OCI-LY7 (cell line): ENCODE data around the gene NDP.
"Not testable (repeated sequence)": the region's sequence is repeated elsewhere in the genome, so short reads cannot be mapped to it uniquely, and the experiment has no call there.

ENCODE experiments used
- EZH2phosphoT487 ChIP-seq: fragments of 200-600 bp; sonication (generic); IDR thresholded peaks from 2 replicates; pipeline ENCODE4 v1.6.1; 2018; ENCODE audit warnings: low read depth, borderline replicate concordance, mild to moderate bottlenecking, mixed run types, antibody characterized with exemption, low read length, moderate library complexity, mixed read lengths
- TF ChIP-seq, protein P1 (sequence below): fragments of 200-600 bp; sonication (generic); conservative IDR thresholded peaks from 2 replicates; pipeline ENCODE4 v1.5.1; 2014; ENCODE audit warnings: mild to moderate bottlenecking, antibody characterized with exemption, low read length, moderate library complexity, mixed read lengths

DNA sequence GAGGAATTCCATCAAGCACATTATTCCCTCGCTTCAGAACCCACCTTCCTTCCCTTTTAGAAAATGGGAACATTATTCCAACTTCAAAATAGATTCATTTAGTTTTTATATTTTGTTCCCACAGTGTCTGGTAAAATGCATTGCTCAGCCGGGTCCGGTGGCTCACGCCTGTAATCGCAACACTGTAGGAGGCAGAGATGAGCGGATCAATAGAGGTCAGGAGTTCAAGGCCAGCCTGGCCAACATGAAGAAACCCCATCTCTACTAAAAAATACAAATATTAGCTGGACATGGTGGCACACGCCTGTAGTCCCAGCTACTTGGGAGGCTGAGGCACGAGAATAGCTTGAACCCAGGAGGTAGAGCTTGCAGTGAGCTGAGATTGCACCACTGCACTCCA is 62.4 kb downstream of the NDP start:
- TF ChIP-seq, protein P1, sequence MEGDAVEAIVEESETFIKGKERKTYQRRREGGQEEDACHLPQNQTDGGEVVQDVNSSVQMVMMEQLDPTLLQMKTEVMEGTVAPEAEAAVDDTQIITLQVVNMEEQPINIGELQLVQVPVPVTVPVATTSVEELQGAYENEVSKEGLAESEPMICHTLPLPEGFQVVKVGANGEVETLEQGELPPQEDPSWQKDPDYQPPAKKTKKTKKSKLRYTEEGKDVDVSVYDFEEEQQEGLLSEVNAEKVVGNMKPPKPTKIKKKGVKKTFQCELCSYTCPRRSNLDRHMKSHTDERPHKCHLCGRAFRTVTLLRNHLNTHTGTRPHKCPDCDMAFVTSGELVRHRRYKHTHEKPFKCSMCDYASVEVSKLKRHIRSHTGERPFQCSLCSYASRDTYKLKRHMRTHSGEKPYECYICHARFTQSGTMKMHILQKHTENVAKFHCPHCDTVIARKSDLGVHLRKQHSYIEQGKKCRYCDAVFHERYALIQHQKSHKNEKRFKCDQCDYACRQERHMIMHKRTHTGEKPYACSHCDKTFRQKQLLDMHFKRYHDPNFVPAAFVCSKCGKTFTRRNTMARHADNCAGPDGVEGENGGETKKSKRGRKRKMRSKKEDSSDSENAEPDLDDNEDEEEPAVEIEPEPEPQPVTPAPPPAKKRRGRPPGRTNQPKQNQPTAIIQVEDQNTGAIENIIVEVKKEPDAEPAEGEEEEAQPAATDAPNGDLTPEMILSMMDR = not testable (repeated sequence)
- not testable (repeated sequence) for TF ChIP-seq EZH2phosphoT487
